GM12878 (cell line): ENCODE measurements around the gene DENND1A. TPM values are rescaled to one million over a fixed set of nuclear protein-coding genes. Genes with fewer than 3 reads are reported as not detected.

Experiments used
- ATF2 ChIP-seq: IDR thresholded peaks from 2 replicates; pipeline ENCODE4 v1.6.1; 2012; ENCODE audit warnings: low read length, inconsistent platforms
- BCL3 ChIP-seq: IDR thresholded peaks from 2 replicates; pipeline ENCODE4 v1.6.1; 2011; ENCODE audit warnings: borderline replicate concordance, low read depth, mild to moderate bottlenecking, moderate library complexity, low read length; ENCODE audit not compliant: insufficient read depth, poor library complexity, severe bottlenecking
- ETV6 ChIP-seq, 2 experiments: fragments of 450-650 bp in 1 of 2; IDR thresholded peaks in 1 of 2; conservative IDR thresholded peaks in 1 of 2; 2 replicates each; pipeline ENCODE4 v1.6.1; 2014; ENCODE audit warnings: antibody characterized with exemption in 1 of 2, borderline replicate concordance in 1 of 2, low read depth in 1 of 2, mild to moderate bottlenecking in 1 of 2, moderate library complexity in 1 of 2
- HCFC1 ChIP-seq: fragments of 150-350 bp; IDR thresholded peaks from 2 replicates; pipeline ENCODE4 v1.6.1; 2014; ENCODE audit warnings: low read length
- KAT2A ChIP-seq: conservative IDR thresholded peaks from 2 replicates; pipeline ENCODE4 v1.6.1; 2011; ENCODE audit warnings: low read depth, low read length; ENCODE audit not compliant: control insufficient read depth
- KDM1A ChIP-seq: fragments of 200-600 bp; sonication (generic); IDR thresholded peaks from 2 replicates; pipeline ENCODE4 v1.6.1; 2016; ENCODE audit warnings: borderline replicate concordance
- NKRF ChIP-seq: fragments of 450-650 bp; conservative IDR thresholded peaks from 2 replicates; pipeline ENCODE4 v1.6.1; 2017; ENCODE audit warnings: mild to moderate bottlenecking, moderate library complexity
- NR2F1 ChIP-seq: fragments of 450-650 bp; conservative IDR thresholded peaks from 2 replicates; pipeline ENCODE4 v1.6.1; 2017; ENCODE audit warnings: mild to moderate bottlenecking
- PBX3 ChIP-seq: IDR thresholded peaks from 2 replicates; pipeline ENCODE4 v1.6.1; 2011; ENCODE audit warnings: mild to moderate bottlenecking, low read depth, low read length, moderate library complexity; ENCODE audit not compliant: insufficient replicate concordance
- SMC3 ChIP-seq: IDR thresholded peaks from 2 replicates; pipeline ENCODE4 v1.6.1; 2011; ENCODE audit warnings: low read length, improper control_type of control experiment, borderline replicate concordance
- ZBTB4 ChIP-seq: fragments of 450-650 bp; formaldehyde crosslinking; IDR thresholded peaks from 2 replicates; pipeline ENCODE4 v1.4.0; 2022; ENCODE audit warnings: mild to moderate bottlenecking, moderate library complexity
- polyA plus RNA-seq, 11 experiments: library from polyadenylated mRNA; depleted of rRNA in 4 of 11; unstranded in 6 of 11; stranded (reverse) in 5 of 11; fragments of >200 nt; fragmentation: Nextera tagmentation in 4 of 11; fragmentation: Illumina TruSeq in 1 of 11; extraction: Ambion mirVana in 4 of 11; extraction: Trizol in 1 of 11; gene quantifications; 1 replicate in 1 of 11; 2 replicates in 10 of 11; pipeline versions ENCODE4 v1.2.1 to v1.2.3, GENCODE V29; 2011 to 2016; ENCODE audit warnings: inconsistent platforms in 2 of 11, missing spikeins in 2 of 11, low read depth in 1 of 11
- total RNA-seq, 4 experiments: library from RNA; depleted of rRNA in 3 of 4; stranded (reverse); fragments of >200 nt in 3 of 4; fragmentation: Illumina TruSeq in 1 of 4; extraction: Trizol in 1 of 4; gene quantifications; 2 replicates each; pipeline versions ENCODE4 v1.2.1 to v1.2.3, GENCODE V29; 2013 to 2021

DENND1A gene
- total and polyA plus RNA-seq, 10 of the 15 experiments (the other 5 are each of a cell fraction or from before 2014, with no cell fraction given): 14.1 to 48.6 (median 35.2) TPM

GRCh38 chr9:123484130-123484529 lies 445.8 kb downstream of the DENND1A start (continued):
- TF ChIP-seq NKRF (no peak), ETV6 (conservative IDR thresholded peaks at IDR 0.05 in 1 of 2, IDR thresholded peaks at IDR 0.05 in 1 of 2; ENCODE audit: borderline replicate concordance in 1 of 2, low read depth in 1 of 2) (no peak), BCL3 (no peak), PBX3 (no peak), HCFC1 (no peak), KDM1A (no peak), ATF2 (no peak), NR2F1 (no peak), SMC3 (no peak), ZBTB4 (no peak), KAT2A (no peak)
